GM21576 (cell line): ENCODE results near the gene VPS26A.
"Not testable (repeated sequence)": the region's sequence is repeated elsewhere in the genome, so short reads cannot be mapped to it uniquely, and the experiment has no call there.

Experiments
- ATAC-seq: cut with Tn5 transposase; IDR thresholded peaks from one replicate; pipeline ENCODE4 v1.9.1; 2021; ENCODE audit warnings: mild to moderate bottlenecking, moderate library complexity; ENCODE audit not compliant: unreplicated experiment

VPS26A gene

DNA sequence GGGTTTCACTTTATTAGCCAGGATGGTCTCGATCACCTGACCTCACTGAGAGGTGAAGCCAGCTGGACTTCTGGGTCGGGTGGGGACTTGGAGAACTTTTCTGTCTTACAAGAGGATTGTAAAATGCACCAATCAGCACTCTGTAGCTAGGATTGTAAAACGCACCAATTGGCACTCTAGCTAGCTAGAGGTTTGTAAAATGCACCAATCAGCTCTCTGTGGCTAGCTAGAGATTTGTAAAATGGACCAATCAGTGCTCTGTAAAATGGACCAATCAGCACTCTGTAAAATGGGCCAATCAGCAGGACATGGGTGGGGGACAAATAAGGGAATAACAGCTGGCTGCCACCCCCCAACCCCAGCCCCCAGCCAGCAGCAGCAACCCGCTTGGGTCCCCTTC, 51.3 kb downstream of the VPS26A start:
- not testable (repeated sequence) for ATAC-seq

DNA sequence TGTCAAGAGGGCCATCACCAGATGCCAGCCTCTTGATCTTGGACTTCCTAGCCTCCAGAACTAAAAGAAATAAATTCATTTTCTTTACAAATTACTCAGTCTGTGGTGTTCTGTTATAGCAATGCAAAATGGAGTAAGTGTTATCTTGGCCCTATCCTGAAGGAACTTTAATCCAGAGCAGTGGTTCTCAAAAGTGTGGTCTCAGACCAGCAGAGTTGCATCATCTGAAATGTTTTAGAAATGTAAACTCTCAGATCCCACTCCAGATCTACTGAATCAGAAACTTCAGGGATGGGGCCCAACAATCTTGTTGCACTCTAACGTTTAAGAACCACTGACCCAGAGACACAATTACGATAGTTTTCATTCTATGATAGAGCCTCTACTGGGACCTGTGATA, 52.8 kb downstream of the VPS26A start:
- ATAC-seq: no peak

DNA sequence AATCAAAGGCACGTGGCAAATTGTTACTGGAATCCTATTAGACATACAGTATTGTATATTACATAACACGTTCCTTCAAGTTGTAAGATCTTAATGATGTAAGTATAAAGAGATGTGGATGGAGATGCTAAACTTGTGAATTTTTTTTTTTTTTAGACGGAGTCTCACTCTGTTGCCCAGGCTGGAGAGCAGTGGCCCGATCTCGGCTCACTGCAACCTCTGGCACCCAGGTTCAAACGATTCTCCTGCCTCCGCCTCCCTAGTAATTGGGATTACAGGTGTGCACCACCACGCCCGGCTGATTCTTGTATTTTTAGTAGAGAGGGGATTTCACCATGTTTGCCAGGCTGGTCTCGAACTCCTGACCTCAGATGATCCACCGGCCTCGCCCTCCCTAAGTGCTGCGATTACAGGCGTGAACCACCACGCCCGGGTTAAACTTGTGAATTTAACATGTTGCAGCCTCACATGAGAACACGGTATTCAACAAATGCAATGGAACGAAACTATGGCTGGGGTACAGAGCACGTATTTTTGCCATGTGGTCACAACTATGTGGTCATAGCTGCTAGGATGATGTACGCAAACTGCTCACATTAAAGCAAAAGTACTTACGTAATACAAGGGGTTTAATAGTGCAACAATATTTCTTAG, 55.2 kb downstream of the VPS26A start:
- peak; percentile 21 for ATAC-seq

DNA sequence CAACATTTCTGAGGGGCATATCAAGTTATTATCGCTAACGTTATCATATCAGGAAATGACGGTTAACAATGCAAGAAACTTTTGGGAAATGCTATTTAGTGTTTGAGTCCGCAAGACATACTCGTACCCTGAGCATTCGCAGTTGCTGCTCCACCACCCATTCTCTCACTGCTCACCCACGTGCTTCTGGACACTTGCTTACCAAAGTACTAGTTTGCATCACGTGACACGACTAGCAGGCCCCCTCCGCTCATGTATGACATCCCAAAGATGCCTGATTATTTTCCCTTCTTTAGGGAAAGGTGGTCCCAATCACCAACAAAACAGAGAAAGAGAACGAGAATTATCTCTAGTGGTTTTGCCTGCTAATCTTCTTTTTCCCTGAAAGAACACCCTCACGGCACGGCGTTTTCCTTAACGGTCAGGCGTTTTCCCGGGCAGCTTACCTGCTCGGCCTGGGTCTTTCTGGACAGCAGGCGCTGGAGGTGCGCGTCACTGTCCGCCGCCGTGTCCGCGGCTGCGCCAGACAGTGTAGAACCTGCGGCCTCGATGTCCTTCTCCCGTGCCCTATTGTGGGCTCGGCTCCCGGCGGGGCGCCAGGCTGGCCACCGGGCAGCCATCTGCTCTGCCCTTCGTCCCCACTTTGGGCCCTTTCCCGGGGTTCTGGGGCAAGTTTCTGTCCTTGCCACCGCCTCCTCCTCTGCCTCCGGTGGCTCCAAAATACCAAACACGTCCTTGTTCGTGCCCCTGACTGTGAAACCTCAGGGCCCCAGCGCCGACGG, 56.0 kb downstream of the VPS26A start, which contains the start of gene SUPV3L1:
Gene SUPV3L1 (plus strand): TSS at position 492 of the 782 bp plus-strand sequence. CDS start 58 bp downstream, at position 550.
- peak; percentile 70 for ATAC-seq

DNA sequence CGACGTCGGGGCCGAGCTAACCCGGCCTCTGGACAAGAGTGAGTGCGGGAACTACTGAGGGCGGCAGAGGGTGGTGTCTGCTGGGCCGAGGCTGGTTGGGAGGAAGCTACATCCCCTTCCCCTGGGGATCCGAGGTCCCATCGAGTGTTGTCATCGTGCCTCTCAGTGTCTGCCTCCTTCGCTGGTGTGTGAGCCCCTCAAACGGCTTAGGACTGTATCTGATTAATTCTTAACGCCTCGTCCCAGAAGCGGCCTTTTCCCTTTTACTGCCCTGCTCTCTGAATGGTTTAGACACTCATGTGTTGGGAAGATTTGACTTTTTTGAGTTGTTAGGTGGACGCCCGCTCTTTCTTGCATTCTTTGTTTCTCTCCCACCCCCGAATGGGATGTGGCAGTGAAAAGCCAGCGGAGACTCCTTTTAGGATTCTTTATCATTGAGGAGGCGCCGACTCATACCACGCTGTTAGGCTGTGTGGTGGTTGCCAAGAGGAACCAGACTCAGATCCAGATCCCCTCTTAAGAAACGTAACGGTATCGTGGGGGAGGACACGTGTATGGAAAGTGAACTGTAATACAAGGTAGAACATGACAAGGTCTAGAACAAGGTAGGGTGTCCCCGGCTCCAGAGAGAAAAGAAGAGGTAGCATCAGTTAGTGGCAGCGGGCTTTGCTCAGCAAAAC, 56.7 kb downstream of the VPS26A start:
- no peak for ATAC-seq

DNA sequence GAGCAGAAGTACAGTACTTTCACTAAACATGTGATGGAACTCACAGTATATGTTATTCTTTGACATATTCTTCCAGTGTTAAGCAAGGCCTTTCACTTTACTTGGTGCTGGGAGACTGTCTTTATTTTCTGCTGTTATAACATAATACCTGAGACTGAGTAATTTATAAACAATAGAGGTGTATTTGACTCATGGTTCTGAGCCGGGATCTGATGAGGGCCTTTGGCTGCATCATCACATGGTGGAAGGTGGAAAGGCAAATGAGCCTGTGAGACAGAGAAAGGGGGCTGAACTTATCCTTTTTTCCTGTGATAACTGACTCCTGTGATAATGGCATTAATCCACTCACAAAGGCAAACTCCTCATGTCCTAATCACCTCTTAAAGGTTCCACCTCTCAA, 57.5 kb downstream of the VPS26A start:
- no peak for ATAC-seq

DNA sequence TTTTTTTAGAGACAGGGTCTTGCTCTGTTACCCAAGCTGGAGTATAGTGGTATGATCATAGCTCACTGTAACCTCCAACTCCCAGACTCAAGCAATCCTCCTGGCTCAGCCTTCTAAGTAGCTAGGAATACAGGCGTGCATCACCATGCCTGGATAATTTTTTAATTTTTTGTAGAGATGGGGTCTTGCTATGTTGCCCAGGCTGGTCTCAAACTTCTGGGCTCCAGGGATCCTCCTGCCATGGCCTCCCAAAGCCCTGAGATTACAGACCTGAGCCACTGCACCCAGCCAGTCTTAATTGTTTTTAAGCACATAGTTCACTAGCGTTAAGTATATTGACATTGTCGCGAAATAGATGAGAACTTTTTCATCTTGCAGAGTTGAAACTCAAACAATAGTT, 58.0 kb downstream of the VPS26A start:
- ATAC-seq: no peak

DNA sequence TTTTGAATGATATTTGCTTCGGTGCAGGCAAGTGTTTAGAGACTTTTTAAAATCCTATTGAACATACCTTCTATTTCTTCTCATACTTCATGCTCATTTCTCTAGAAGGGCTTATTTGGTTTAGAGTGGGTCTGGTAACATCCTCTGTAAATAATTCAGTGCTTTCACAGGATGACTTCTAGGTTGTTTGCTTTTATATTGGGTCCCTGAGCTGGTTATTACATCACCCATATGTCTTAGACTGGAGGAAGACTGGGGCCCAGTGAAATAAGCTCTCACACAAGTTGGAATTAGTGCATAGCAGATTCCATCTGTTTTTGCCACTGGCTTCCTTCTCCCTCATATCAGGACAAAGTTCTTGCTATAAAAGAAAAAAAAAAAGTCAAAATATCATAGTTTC, 62.5 kb downstream of the VPS26A start:
- ATAC-seq: no peak

DNA sequence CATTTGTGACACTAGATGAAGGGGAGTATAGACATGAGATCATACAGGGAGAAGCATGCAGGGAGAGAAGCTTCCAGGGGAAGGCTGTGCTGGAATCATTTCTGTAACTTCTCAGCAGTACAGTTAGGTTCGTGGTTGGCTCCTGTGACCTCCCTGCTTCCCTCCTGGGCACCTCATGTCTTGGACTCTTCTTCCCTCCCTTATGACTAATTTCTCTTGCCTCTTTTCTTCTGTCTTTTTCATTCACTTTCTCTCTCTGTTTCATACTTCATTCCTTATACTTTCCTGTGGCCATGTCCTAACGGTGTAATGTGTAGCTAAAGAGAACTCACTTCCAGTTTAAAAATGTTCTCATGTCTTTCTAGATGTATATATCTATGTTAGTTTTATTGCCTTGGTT, 77.1 kb downstream of the VPS26A start:
- ATAC-seq: no peak

DNA sequence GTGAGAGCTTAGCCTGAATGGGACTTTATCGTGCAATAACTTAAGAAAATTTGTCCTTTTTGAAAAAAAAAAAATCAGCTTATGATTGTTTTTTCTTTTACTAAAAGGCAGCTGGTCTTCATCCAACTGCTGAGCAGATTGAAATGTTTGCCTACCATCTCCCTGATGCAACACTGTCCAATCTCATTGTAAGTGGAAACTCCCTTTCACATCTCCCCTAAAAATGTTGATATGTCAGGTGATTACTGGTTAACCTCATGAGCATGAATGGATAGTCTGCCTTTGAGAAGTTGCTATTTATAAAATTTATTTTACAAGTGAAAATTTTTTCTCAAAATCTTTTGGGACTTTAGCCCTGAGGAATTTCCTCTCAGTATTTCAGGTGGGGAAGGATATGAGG, 78.4 kb downstream of the VPS26A start:
- ATAC-seq: no peak

DNA sequence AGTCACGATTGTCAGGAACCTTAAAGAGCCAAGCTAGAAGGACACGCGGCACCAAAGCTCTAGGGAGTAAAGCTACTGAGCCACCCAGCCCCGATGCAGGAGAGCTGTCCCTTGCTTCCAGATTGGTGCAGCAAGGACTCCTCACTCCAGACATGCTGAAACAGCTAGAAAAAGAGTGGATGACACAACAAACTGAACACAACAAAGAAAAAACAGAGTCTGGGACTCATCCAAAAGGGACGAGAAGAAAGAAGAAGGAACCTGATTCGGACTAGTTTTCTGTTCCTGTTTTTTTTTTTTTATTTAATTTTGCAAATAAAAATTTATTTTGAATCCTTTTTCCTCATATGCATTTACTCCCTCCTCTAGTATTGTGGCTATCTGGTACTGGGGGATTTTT, 84.8 kb downstream of the VPS26A start:
- ATAC-seq: no peak

DNA sequence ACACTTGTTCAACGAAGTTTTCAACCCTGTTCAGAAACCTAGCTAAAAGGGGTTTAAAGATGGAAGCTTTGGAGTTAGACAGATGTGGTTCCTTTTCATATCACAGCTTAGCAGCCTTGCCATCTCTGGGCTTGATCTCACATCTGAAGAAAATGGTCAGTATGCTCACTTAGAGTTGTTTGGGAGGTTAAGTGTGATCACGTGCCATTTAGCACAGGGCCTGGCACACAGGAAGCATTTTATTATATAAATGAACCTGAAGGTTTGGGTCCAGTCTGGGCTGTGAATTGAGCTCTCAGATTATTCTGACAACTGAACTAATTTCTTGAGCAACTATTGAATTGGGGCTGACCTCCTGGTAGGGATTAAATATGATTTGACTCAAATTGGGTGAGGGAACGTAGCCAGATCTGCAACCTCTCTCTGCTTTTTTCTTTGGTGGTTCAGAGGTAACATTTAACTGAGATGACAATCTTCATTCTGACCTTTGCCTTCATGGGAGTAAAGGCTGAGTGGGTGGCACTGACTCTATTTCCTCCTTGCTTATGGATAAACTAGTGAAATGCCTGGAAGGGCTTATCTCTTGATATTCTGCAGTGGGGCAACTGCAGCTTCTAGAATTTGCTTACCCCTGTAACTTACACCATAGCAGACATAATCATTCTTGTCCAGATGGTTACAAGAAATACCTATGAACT, 86.0 kb downstream of the VPS26A start:
- no peak for ATAC-seq

DNA sequence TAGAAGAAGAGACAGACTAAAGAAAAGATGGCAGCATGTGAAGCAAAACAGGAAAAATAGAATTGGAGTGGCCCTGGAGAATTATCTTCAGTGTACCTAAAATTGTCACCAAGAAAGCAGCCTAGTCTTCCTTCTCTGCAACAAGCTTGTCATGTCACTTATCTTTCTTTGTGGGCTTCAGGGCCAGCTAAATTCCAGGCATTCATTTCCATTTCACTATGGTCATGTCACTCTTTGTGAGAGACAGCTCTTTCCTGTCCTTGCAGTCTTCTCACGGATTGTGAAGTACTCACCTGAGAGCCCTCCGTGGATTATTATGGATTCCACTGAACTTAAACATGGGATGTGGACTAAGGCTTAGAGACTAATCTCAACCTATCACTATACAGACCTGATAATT, 87.1 kb downstream of the VPS26A start:
- no peak for ATAC-seq

DNA sequence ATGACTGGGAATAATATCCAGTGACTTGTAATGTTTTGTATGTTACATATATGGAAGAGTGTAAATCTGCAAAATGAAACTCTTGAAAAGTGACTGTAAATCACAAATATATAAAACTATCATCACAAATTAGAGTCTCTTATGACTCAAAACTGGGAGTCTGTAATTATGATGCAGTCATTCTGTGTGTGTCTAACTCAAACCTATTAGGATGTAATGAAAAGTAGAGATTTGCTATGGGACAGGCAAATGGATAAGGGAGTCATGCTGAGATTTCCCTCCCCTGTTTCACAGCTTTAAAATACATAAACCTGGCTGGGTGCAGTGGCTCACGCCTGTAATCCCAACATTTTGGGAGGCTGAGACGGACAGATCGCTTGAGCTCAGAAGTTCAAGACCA, 87.5 kb downstream of the VPS26A start:
- ATAC-seq: no peak

DNA sequence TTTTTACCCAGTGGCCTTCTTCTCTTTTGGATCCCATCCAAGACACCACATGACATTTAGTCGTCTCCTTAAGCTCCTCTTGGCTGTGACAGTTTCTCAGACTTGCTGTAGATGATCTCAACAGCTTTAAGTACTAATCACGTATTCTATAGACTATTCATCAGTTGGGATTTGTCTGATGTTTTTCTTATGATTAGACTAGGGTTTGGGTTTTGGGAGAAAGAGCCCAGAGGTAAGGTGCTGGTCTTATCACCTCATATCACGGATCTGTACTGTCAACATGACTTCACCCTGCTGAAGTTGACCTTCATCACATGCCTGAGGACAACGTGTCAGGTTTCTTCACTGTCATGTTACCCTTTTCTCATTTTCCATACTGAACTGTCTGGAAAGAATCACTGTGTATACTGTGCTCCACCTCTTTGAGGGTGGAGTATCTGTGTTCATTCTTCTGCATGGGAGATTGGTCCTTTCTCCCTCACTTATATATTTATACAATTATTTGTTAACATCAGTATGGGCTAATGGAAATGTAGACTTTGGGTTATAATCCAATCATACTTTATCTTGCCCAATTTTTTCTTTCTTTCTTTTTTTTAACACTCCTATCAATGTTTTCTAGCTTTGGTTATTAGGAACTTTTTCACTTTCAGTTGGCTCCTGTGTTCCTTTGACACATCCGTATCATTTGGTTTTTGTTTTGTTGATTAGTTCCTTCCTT, 89.8 kb downstream of the VPS26A start:
- ATAC-seq: no peak

DNA sequence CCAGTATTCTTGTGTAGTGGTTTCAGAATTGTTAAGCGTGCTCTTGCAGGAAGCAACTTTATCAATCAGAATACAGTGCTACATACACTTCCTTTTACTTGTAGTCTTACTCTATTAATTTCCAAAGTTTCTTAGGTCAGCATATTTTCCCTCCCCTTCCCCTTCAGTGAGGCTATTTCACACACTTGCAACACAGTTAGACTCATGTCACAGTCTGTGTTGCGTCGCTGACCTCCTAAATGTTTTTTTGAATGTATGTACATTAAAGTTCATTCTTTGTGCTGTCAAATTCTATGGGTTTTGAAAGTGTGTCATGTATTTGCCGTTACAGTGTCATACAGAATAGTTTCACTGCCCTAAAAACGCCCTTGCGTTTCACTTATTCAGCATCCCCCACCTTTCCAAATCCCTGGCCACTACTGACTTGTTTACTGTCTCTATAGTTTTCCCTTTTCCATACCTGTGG, 90.7 kb downstream of the VPS26A start:
- ATAC-seq: no peak

DNA sequence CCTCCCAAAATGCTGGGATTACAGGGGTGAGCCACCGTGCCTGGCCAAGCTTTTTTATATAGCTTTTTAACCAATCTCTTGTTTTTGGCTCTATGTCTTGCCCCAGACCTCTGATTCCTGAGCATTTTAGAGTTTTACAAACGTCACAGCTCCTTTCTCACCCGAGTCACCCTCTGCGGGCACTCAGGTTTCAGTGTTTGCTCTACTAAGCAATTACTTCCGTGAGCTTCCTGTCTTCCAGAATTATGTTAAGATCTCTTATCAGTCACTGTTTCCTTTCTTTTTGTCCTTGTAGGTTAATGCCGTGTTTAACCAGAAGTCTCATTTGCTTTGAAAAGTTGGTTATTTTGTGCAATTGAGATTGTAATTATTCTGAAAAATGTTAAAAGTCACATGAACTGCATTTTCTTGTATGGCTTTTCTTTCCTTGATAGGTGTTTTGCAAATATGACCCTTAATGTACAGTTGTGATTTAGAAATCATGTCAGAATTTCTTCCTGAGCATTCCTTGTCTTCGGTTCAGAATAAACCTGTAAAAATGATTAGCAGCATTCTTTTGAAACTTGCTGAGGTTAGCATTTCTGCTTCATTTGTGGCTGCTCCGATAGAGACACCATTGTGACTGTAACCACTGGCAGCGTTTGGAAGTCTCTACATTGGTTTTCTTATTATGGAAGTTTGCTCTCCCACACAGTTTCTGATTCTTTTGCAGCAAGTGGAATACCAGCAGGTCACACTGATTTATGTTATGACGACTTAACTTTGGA, 91.6 kb downstream of the VPS26A start:
- ATAC-seq: no peak

DNA sequence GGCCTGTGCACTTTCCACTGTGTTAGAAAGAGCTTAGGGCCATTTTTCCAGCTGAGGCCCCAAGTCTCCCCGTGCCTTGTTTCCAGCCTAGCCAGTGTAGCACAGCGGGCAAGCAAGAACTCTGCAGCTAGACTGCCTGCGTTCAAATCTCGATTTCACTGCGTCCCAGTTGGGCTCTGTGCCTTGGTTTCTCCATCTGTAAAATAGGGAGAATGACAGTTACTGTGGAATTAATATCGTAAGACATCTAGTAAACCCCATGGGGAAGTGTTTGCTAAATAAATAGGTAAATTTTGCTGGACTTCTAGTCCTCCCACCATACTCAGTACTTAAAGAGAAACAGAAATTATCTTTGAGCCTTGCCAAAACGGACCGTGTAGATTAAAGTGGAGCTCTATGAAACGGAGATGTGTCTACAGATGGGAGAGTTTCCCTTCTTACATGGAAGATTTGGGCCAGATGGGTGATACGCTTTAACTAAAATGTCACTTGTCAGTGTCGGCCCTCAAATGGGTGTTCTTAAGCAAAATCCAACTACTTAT, 92.7 kb downstream of the VPS26A start:
- ATAC-seq: no peak

DNA sequence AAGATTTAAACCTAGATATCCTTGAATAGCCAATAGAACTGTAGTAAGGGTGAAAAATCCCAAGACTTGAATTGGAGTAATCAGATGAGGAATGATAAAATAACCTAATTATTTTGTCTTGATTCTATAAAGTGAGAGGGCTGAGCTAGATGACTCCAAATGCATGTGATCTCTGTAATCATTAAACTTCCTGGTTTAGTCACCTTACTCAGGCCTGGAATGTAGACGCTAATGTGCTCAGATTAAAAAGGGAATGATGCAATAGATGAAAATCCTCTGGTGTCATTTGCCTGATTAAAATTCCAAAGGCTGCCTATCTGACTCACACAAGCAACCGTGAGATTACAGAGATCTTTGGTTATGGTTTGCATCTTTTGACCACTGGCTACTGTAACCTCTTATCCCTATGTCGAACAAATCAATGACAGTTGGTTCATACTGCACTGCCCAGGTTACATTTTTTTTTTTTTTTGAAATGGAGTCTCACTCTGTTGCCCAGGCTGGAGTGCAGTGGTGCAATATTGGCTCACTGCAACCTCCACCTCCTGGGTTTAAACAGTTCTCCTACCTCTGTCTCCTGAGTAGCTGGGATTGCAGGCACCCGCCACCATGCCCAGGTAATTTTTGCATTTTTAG, 93.3 kb downstream of the VPS26A start:
- ATAC-seq: no peak
